Cerebellar cortex (tissue), 1 donor: ENCODE measurements around the gene ADCY5.
A peak's percentile ranks its signal among the peaks of the same experiment; 100 is the strongest.
"Not testable (repeated sequence)": the region's sequence is repeated elsewhere in the genome, so short reads cannot be mapped to it uniquely, and the experiment has no call there.

Experiments used
- DNase-seq: peaks from one replicate; pipeline ENCODE4 v3.0.0-alpha.2; 2015; ENCODE audit warnings: low spot score

Gene ADCY5

GRCh38 chr3:123448536-123449101, at the start of gene ADCY5:
Gene ADCY5 (minus strand): TSS chr3:123449090. CDS start chr3:123448545, 545 bp downstream.
- DNase-seq = no peak

- no peak for DNase-seq
These were observed 45.0 kb upstream of the ADCY5 start for GRCh38 chr3:123493912-123494311.

GRCh38 chr3:123491966-123492587, 43.2 kb upstream of the ADCY5 start:
- no peak for DNase-seq

- DNase-seq = peak; percentile 70
These were observed 40.6 kb upstream of the ADCY5 start for GRCh38 chr3:123489400-123490004.

GRCh38 chr3:123488645-123489347, 39.9 kb upstream of the ADCY5 start:
- DNase-seq = no peak

DNA sequence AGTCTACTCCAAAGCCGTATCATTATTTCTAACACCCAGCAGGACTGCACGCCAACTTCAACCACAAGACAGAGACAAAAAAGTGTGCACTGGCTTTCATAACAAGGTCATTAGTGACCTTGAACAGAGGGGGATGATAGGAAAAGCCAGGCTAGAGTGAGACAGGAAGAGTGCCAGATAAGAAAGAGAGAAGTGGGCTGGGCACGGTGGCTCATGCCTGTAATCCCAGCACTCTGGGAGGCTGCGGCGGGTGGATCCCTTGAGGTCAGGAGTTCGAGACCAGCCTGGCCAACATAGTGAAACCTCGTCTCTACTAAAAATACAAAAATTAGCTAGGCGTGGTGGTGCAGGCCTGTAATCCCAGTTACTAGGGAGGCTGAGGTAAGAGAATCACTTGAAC, 38.2 kb upstream of the ADCY5 start:
- DNase-seq = not testable (repeated sequence)

GRCh38 chr3:123486460-123486859, 37.6 kb upstream of the ADCY5 start:
- DNase-seq = no peak

DNA sequence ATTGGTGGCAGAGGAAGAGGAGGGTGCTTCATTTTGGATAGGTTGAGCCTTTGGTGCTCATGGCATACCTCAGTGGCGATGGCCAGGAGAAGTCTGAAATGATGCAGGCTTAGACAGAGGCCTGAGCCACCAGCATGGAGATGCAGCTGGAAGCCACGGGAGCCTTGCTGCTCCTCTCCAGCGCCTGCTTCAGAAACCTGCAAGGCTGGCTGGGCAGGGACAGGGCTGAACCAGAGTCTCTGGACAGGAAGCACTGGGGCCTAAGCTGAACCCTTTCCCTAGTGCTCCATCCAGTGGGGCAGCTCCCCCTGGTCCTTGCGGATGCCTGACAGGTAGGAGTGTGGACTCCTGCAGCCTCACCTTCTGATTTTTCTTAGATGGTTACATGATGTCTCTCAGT, 36.7 kb upstream of the ADCY5 start:
- DNase-seq = no peak

DNA sequence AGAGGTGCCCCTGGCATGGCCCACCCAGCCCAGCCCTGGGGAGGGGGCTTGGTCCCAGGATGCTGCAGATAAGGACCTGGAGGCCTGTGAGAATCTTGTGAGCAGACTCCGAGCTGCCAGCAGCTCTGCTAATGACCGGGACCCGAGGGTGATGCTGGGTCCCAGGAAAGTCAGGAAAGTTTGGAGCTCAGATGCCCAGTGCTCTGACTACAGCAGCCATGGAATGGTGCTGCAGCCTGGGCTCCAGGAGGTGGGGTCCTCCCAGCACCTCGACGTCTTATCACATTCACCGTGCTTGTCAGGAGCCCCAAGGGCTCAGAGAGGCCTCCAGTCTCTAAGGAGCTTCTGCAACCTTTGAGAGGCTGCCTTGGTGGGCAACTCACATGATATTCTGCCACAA, 34.3 kb upstream of the ADCY5 start:
- no peak for DNase-seq

- no peak for DNase-seq
These were observed 33.0 kb upstream of the ADCY5 start for GRCh38 chr3:123481722-123482457.

GRCh38 chr3:123481071-123481470, 32.2 kb upstream of the ADCY5 start:
- no peak for DNase-seq

- DNase-seq = no peak
These were observed 31.5 kb upstream of the ADCY5 start for GRCh38 chr3:123480428-123480827.

DNA sequence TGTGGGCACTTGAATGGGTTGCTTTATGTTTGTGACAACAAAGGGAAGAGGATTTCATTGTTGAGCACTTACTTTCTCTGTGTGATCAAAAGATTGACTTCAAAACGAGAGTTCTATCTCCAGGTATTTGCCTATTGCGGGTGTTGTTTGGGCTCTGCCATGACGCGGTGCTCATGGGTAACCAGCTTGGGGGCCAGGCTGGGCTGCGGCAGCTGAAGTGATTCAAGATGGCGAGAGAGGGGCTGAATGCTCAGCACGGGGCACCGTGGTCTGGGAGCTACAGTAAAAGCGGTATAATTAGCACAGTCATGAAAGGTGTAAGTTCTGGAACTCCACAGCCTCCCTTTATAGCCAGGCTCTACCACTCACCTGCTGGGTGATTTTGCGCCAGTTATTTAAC, 31.0 kb upstream of the ADCY5 start:
- DNase-seq = no peak

DNA sequence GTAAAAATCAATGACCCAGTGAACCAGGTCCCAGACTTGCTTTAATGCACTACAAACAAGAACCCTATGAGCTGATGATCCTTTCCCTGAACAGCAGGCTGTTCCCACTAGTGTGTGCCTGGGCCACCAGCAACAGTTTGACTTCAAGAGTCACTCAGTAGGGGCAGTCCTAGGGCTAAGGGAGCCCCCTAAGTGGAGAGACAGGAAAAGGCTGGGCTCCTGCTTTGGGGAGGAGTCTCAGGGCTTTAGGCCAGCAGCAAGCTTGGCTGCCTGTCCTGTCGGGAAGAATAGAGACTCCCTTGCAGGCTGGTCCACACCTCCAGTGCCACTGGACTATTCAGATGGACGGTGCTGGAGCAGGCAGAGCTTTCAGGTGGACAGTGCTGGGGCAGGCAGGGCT, 29.4 kb upstream of the ADCY5 start:
- DNase-seq = no peak

- DNase-seq = no peak
These were observed 28.3 kb upstream of the ADCY5 start for GRCh38 chr3:123476967-123477750.

DNA sequence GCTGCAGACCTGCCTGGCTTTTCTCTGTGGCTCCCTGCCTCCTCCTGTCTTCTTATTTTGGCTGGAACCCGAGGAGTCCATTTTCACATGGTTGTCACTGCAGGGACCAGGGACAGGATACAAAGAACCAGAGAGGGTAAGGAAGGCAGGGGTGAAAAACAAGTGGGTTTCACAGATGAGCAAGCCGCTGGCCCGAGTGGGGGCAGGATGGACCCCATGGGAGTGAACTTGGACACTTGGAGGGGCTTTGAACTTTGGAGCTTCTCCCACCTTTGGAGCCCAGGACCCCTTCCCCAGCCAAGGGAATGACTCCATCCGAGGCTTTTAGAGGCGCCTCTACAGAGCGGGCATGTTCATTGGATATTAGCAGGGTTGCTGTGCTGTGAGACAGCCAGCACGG, 26.9 kb upstream of the ADCY5 start:
- no peak for DNase-seq

GRCh38 chr3:123471106-123471505, 22.2 kb upstream of the ADCY5 start:
- DNase-seq = no peak

DNA sequence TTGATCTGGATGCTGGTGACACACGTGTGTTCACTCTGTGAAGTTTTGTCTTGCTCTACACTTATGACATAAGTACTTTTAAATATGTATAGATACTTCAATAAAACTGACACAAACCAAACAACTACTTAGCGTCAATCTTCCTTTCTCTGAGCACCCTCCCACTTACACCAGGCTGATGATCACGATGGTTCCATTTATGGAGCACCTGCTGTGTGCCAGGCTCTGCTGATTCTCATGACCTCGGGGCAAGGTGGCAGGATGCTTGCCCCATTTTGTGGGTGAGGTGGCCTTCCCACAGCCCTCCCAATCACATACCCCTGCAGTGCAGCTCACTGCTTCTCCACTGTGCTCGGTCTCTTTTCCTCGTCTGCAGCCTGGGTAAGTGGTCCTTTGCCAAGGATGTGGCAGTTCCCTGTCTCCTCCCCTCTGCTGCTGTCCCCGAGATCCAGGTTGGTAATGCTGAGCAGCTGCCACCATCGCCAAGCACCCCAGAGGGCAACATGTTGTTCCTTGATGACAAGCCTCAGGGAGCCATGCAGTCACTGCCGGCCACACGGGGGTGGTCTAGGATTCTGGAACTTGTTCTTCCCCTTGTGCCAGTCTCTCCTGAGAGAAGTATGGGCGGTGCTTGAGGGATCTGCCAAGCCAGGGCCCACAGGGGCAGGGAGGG, 20.6 kb upstream of the ADCY5 start:
- DNase-seq = peak; percentile 50

DNA sequence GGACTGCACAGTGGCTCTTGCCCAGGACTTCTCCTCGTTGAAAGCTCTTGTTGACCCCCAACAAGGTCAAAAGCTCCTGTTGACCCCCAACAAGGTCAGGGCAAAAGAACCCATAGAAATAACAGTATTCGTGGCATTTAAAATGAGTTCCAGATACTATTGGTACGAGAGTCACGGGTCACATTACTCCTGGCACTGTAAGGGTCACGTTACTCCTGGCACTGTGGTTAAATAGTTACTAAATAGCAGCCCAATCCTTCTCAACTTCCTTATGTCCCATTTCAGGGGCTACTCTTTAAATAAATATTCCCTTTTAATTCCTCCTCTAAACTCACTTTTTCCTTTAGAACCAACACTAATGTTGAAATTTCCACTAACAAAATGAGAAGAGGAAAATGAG, 18.2 kb upstream of the ADCY5 start:
- DNase-seq = no peak

- DNase-seq = no peak
These were observed 15.3 kb upstream of the ADCY5 start for GRCh38 chr3:123464211-123464610.

- DNase-seq = peak; percentile 80
These were observed 11.0 kb upstream of the ADCY5 start for GRCh38 chr3:123459862-123460261.
